OCI-LY7 (cell line): ENCODE data around the gene TMEM167B. TPM values are rescaled to one million over a fixed set of nuclear protein-coding genes. Genes with fewer than 3 reads are reported as not detected.

Experiments used
- BruUV-seq: library from RNA; stranded (reverse); fragments of 400-500 nt; replicated peaks from 2 replicates; lab custom pipeline; 2021; lab: Mats Ljungman, UMichigan
- CTCF ChIA-PET: fragments of 300-600 bp; sonication (Branson Sonifier 250); formaldehyde crosslinking; loops from one replicate; lab custom pipeline; 2022; ENCODE audit warnings: antibody characterized with exemption; ENCODE audit not compliant: unreplicated experiment; lab: Charles Lee
- POLR2A ChIA-PET: fragments of 300-600 bp; sonication (Branson Sonifier 250); formaldehyde crosslinking; loops from one replicate; lab custom pipeline; 2022; ENCODE audit warnings: antibody characterized with exemption; lab: Charles Lee
- DNase-seq: peaks from one replicate; pipeline ENCODE4 v3.0.0-alpha.2; 2015; ENCODE audit warnings: low spot score
- H2AFZ ChIP-seq: fragments of 200-600 bp; sonication (generic), shearing (Covaris generic); 2 replicates; pipeline ENCODE4 v1.6.1; 2014; ENCODE audit warnings: mild to moderate bottlenecking, antibody characterized with exemption, low read length, moderate library complexity
- H3K27ac ChIP-seq: fragments of 200-600 bp; sonication (generic); 2 replicates; pipeline ENCODE4 v1.5.1; 2014; ENCODE audit warnings: mixed run types, low read depth, mild to moderate bottlenecking, moderate library complexity, low read length, inconsistent platforms; ENCODE audit not compliant: poor library complexity, severe bottlenecking
- H3K36me3 ChIP-seq: fragments of 200-600 bp; sonication (generic); 2 replicates; pipeline ENCODE4 v1.6.1; 2014; ENCODE audit warnings: mild to moderate bottlenecking, antibody characterized with exemption, low read length, moderate library complexity, mixed read lengths; ENCODE audit not compliant: insufficient read depth
- H3K4me1 ChIP-seq: fragments of 200-600 bp; sonication (generic); 2 replicates; pipeline ENCODE4 v1.5.1; 2014; ENCODE audit warnings: mild to moderate bottlenecking, low read length; ENCODE audit not compliant: insufficient read depth, poor library complexity, severe bottlenecking
- H3K4me2 ChIP-seq: fragments of 200-600 bp; sonication (generic); 2 replicates; pipeline ENCODE4 v1.6.1; 2014; ENCODE audit warnings: mild to moderate bottlenecking, low read length
- H3K4me3 ChIP-seq: fragments of 200-600 bp; sonication (generic); 2 replicates; pipeline ENCODE4 v1.5.1; 2014; ENCODE audit warnings: mild to moderate bottlenecking, low read depth, low read length; ENCODE audit not compliant: poor library complexity, severe bottlenecking
- H3K79me2 ChIP-seq: fragments of 200-600 bp; sonication (generic); 2 replicates; pipeline ENCODE4 v1.6.1; 2016; ENCODE audit warnings: low read depth, mild to moderate bottlenecking, low read length, moderate library complexity, mixed read lengths; ENCODE audit not compliant: insufficient read depth
- H3K9me2 ChIP-seq: fragments of 200-600 bp; sonication (generic); 2 replicates; pipeline ENCODE4 v1.6.1; 2016; ENCODE audit warnings: mild to moderate bottlenecking, low read length, mixed read lengths; ENCODE audit not compliant: insufficient read depth
- H3K9me3 ChIP-seq: fragments of 200-600 bp; sonication (generic); 2 replicates; pipeline ENCODE4 v1.6.1; 2014; ENCODE audit warnings: mild to moderate bottlenecking, mixed run types, low read length, mixed read lengths
- H4K20me1 ChIP-seq: fragments of 200-600 bp; sonication (generic); 2 replicates; pipeline ENCODE4 v1.6.1; 2014; ENCODE audit warnings: mild to moderate bottlenecking, antibody characterized with exemption, low read length, moderate library complexity, mixed read lengths; ENCODE audit not compliant: insufficient read depth
- CTCF ChIP-seq: fragments of 200-600 bp; sonication (generic); conservative IDR thresholded peaks from 2 replicates; pipeline ENCODE4 v1.5.1; 2014; ENCODE audit warnings: mild to moderate bottlenecking, antibody characterized with exemption, low read length, moderate library complexity, mixed read lengths
- EZH2phosphoT487 ChIP-seq: fragments of 200-600 bp; sonication (generic); IDR thresholded peaks from 2 replicates; pipeline ENCODE4 v1.6.1; 2018; ENCODE audit warnings: low read depth, borderline replicate concordance, mild to moderate bottlenecking, mixed run types, antibody characterized with exemption, low read length, moderate library complexity, mixed read lengths
- intact Hi-C: fragments of 100-400 bp; cut with micrococcal nuclease; formaldehyde crosslinking; loops from one replicate; pipeline ENCODE4 v1.10.0; 2022; ENCODE audit not compliant: unreplicated experiment
- total RNA-seq, 2 experiments: library from RNA; depleted of rRNA in 1 of 2; stranded (reverse); fragments of >200 nt in 1 of 2; shearing (Covaris generic) in 1 of 2; gene quantifications; 2 replicates each; pipeline ENCODE4 v1.2.3, GENCODE V29; 2014 to 2022

The TMEM167B gene
- total RNA-seq, 2 experiments from 2014 or later = 12.3 to 21.2 TPM

DNA sequence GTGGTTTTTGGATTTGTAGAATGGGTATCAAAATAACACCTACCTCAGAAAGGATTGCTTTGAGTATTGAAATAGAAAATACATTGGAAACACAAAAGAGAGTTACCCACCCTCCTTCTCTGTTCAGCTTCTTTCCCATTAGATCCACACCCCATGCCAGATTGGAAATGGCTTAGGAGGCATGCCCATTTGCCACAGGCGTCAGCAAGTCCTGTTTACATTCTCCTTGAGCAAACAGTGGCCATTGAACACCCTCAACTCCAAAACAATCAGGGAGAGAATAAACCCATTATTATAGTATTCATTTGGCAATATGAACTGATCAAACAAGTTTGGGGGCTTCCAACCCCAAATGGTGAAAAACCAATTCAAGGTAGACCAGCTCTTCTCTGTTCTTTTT lies 25.7 kb downstream of the TMEM167B start:
- H2AFZ ChIP-seq = no peak overlapping the region
- BruUV-seq = no TSS peak
- DNase-seq = no peak
- H3K4me2 ChIP-seq = no peak overlapping the region
- H3K4me3 ChIP-seq = no peak overlapping the region
- no peak for TF ChIP-seq EZH2phosphoT487
- no peak for TF ChIP-seq CTCF
- ChIA-PET POLR2A (interaction anchor here (0.7 to 1.0 kb wide), 2 partner anchors 13 to 32 kb away, joined by 3 to 5 read pairs; no protein-coding TSS in a partner anchor), CTCF (interaction anchor here (0.6 kb wide), 1 partner anchor 311 kb away, joined by 3 read pairs; no protein-coding TSS in a partner anchor)
- H3K9me3 ChIP-seq = no peaks in the 10 kb centered on the region
- H3K36me3 ChIP-seq = no peaks in the 10 kb centered on the region
- no peaks in the 10 kb centered on the region for H4K20me1 ChIP-seq
- H3K79me2 ChIP-seq = no peaks in the 10 kb centered on the region
- H3K27ac ChIP-seq = no peak overlapping the region
- intact Hi-C loops = no loop called here
- H3K9me2 ChIP-seq = no peaks in the 10 kb centered on the region
- H3K4me1 ChIP-seq = peaks cover 13% of the 10 kb centered on the region

- ChIA-PET CTCF (no interaction called here), POLR2A (no interaction called here)
- Histone ChIP-seq H3K36me3 (no peaks in the 10 kb centered on the region), H3K4me2 (no peak overlapping the region), H3K9me2 (no peaks in the 10 kb centered on the region), H3K4me1 (no peaks in the 10 kb centered on the region), H3K4me3 (no peak overlapping the region), H3K27ac (no peak overlapping the region), H3K79me2 (no peaks in the 10 kb centered on the region), H4K20me1 (no peaks in the 10 kb centered on the region), H3K9me3 (no peaks in the 10 kb centered on the region), H2AFZ (no peak overlapping the region)
- no TSS peak for BruUV-seq
- no peak for DNase-seq
- intact Hi-C loops = no loop called here
- TF ChIP-seq CTCF (no peak), EZH2phosphoT487 (no peak)
Measured at GRCh38 chr1:109118089-109118488, 27.5 kb downstream of the TMEM167B start.

DNA sequence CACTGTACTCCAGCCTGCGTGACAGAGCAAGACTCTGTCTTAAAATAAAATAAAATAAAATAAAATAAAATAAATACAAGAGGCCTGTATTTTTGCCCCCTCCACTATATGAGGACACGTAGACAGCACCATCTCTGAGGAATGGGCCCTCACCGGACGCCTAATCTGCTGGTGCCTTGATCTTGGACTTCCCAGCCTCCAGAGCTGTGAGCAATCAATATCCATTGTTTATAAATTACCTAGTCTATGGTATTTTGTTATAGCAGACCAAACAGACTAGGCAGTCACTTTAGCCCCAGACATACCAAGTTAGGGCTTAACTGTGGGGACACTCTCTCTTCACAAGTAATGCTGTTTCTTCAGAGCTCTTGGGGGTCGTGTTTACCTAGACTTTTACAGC lies 29.8 kb downstream of the TMEM167B start:
- no peak overlapping the region for H3K4me2 ChIP-seq
- no peak for TF ChIP-seq EZH2phosphoT487
- H3K9me2 ChIP-seq = no peaks in the 10 kb centered on the region
- H2AFZ ChIP-seq = no peak overlapping the region
- CTCF ChIA-PET = no interaction called here
- H4K20me1 ChIP-seq = no peaks in the 10 kb centered on the region
- POLR2A ChIA-PET = interaction anchor here (1.3 kb wide), 1 partner anchor 10 kb away, joined by 12 read pairs; no protein-coding TSS in a partner anchor
- H3K79me2 ChIP-seq = no peaks in the 10 kb centered on the region
- H3K27ac ChIP-seq = no peak overlapping the region
- H3K36me3 ChIP-seq = no peaks in the 10 kb centered on the region
- no TSS peak for BruUV-seq
- H3K4me3 ChIP-seq = no peak overlapping the region
- no peaks in the 10 kb centered on the region for H3K4me1 ChIP-seq
- no peak for DNase-seq
- H3K9me3 ChIP-seq = no peaks in the 10 kb centered on the region
- intact Hi-C loops = no loop called here
